H9 (cell line): Measurements from ENCODE around the gene NFATC1. TPM values are rescaled to one million over a fixed set of nuclear protein-coding genes. Genes with fewer than 3 reads are reported as not detected.

Experiments used
- DNase-seq: peaks from one replicate; pipeline ENCODE4 v3.0.0-alpha.2; 2017
- H2AFZ ChIP-seq: one replicate; pipeline ENCODE4 v1.6.1; 2013; ENCODE audit warnings: mild to moderate bottlenecking, low read length, control low read depth, moderate library complexity
- H2AK5ac ChIP-seq: 2 replicates; pipeline ENCODE4 v1.6.1; 2013; ENCODE audit warnings: low read length, control low read depth, mixed read lengths; ENCODE audit not compliant: insufficient read length
- H2BK120ac ChIP-seq: one replicate; pipeline ENCODE4 v1.6.1; 2013; ENCODE audit warnings: low read depth, mild to moderate bottlenecking, low read length, control low read depth, inconsistent platforms; ENCODE audit not compliant: poor library complexity, severe bottlenecking
- H2BK12ac ChIP-seq: 2 replicates; pipeline ENCODE4 v1.6.1; 2013; ENCODE audit warnings: low read length, control low read depth, mixed read lengths, low read depth; ENCODE audit not compliant: insufficient read length
- H2BK15ac ChIP-seq: 2 replicates; pipeline ENCODE4 v1.6.1; 2013; ENCODE audit warnings: low read depth, low read length, control low read depth
- H2BK20ac ChIP-seq: one replicate; pipeline ENCODE4 v1.6.1; 2013; ENCODE audit warnings: low read depth, mild to moderate bottlenecking, low read length, control low read depth, inconsistent platforms; ENCODE audit not compliant: poor library complexity, severe bottlenecking
- H2BK5ac ChIP-seq: 2 replicates; pipeline ENCODE4 v1.6.1; 2013; ENCODE audit warnings: low read length, control low read depth, mixed read lengths; ENCODE audit not compliant: insufficient read length
- H3K14ac ChIP-seq: 2 replicates; pipeline ENCODE4 v1.6.1; 2013; ENCODE audit warnings: low read length, control low read depth; ENCODE audit not compliant: insufficient read depth
- H3K18ac ChIP-seq: 2 replicates; pipeline ENCODE4 v1.6.1; 2013; ENCODE audit warnings: low read depth, mild to moderate bottlenecking, mixed read lengths, low read length, control low read depth; ENCODE audit not compliant: insufficient read length
- H3K23ac ChIP-seq: 2 replicates; pipeline ENCODE4 v1.6.1; 2013; ENCODE audit warnings: low read length, control low read depth, mixed read lengths, low read depth; ENCODE audit not compliant: insufficient read length
- H3K23me2 ChIP-seq: 2 replicates; pipeline ENCODE4 v1.6.1; 2013; ENCODE audit warnings: low read depth, mild to moderate bottlenecking, mixed read lengths, low read length, control low read depth; ENCODE audit not compliant: insufficient read length, poor library complexity, severe bottlenecking
- H3K27ac ChIP-seq: 2 replicates; pipeline ENCODE4 v1.5.1; 2013; ENCODE audit warnings: low read length, control low read depth, mixed read lengths, low read depth; ENCODE audit not compliant: insufficient read length
- H3K27me3 ChIP-seq: 2 replicates; pipeline ENCODE4 v1.6.1; 2013; ENCODE audit warnings: low read length, control low read depth, inconsistent platforms; ENCODE audit not compliant: insufficient read depth
- H3K4ac ChIP-seq: 2 replicates; pipeline ENCODE4 v1.6.1; 2013; ENCODE audit warnings: low read depth, mild to moderate bottlenecking, control low read depth, inconsistent platforms, low read length, moderate library complexity
- H3K4me1 ChIP-seq: 2 replicates; pipeline ENCODE4 v1.6.1; 2013; ENCODE audit warnings: low read length, control low read depth, inconsistent platforms; ENCODE audit not compliant: insufficient read depth
- H3K4me2 ChIP-seq: 2 replicates; pipeline ENCODE4 v1.6.1; 2013; ENCODE audit warnings: low read length, control low read depth, mixed read lengths; ENCODE audit not compliant: insufficient read length, insufficient read depth
- H3K56ac ChIP-seq: 2 replicates; pipeline ENCODE4 v1.6.1; 2013; ENCODE audit warnings: low read depth, mild to moderate bottlenecking, mixed read lengths, low read length, control low read depth; ENCODE audit not compliant: insufficient read length
- H3K79me1 ChIP-seq: 2 replicates; pipeline ENCODE4 v1.6.1; 2013; ENCODE audit warnings: low read depth, mild to moderate bottlenecking, moderate library complexity, low read length, control low read depth, inconsistent platforms; ENCODE audit not compliant: insufficient read depth, poor library complexity, severe bottlenecking
- H3K79me2 ChIP-seq: 2 replicates; pipeline ENCODE4 v1.6.1; 2013; ENCODE audit warnings: low read length, control low read depth, inconsistent platforms; ENCODE audit not compliant: insufficient read depth
- H3K9ac ChIP-seq: 2 replicates; pipeline ENCODE4 v1.6.1; 2013; ENCODE audit warnings: low read length, control low read depth, mixed read lengths; ENCODE audit not compliant: insufficient read length; ENCODE audit errors: extremely low read depth
- H3K9me3 ChIP-seq: one replicate; pipeline ENCODE4 v1.6.1; 2013; ENCODE audit warnings: low read depth, low read length, inconsistent platforms; ENCODE audit not compliant: control insufficient read depth
- H3T11ph ChIP-seq: one replicate; pipeline ENCODE4 v1.6.1; 2013; ENCODE audit warnings: mild to moderate bottlenecking, low read length, control low read depth, inconsistent platforms
- H4K20me1 ChIP-seq: one replicate; pipeline ENCODE4 v1.6.1; 2013; ENCODE audit not compliant: control insufficient read depth, insufficient read length, insufficient read depth
- H4K5ac ChIP-seq: 2 replicates; pipeline ENCODE4 v1.6.1; 2013; ENCODE audit warnings: low read depth, mild to moderate bottlenecking, mixed read lengths, low read length, control low read depth; ENCODE audit not compliant: insufficient read length
- H4K8ac ChIP-seq: replicated peaks from 2 replicates; pipeline ENCODE4 v1.6.1; 2013; ENCODE audit warnings: low read length, control low read depth, mixed read lengths, low read depth; ENCODE audit not compliant: insufficient read length
- H4K91ac ChIP-seq: 2 replicates; pipeline ENCODE4 v1.6.1; 2013; ENCODE audit warnings: low read depth, mild to moderate bottlenecking, moderate library complexity, mixed read lengths, low read length, control low read depth; ENCODE audit not compliant: insufficient read length
- H3K27ac Mint-ChIP-seq, 3 experiments: 2 replicates in 2 of 3; 3 replicates in 1 of 3; pipeline ENCODE4 v1.8.0; 2020 to 2021; ENCODE audit warnings: mixed read lengths in 3 of 3, mild to moderate bottlenecking in 1 of 3, moderate library complexity in 1 of 3
- H3K27me3 Mint-ChIP-seq: 2 replicates; pipeline ENCODE4 v1.8.0; 2021; ENCODE audit warnings: low read depth, mild to moderate bottlenecking, moderate library complexity, mixed read lengths
- H3K36me3 Mint-ChIP-seq, 3 experiments: 2 replicates in 2 of 3; 3 replicates in 1 of 3; pipeline ENCODE4 v1.8.0; 2020 to 2021; ENCODE audit warnings: low read depth in 3 of 3, mixed read lengths in 3 of 3; ENCODE audit not compliant: insufficient read depth in 1 of 3
- H3K4me1 Mint-ChIP-seq, 2 experiments: 2 replicates each; pipeline ENCODE4 v1.8.0; 2020; ENCODE audit warnings: mixed read lengths in 2 of 2
- H3K4me3 Mint-ChIP-seq, 2 experiments: 2 replicates in 1 of 2; 3 replicates in 1 of 2; pipeline ENCODE4 v1.8.0; 2020 to 2021; ENCODE audit warnings: mild to moderate bottlenecking in 2 of 2, mixed read lengths in 2 of 2, moderate library complexity in 1 of 2
- H3K9me3 Mint-ChIP-seq, 2 experiments: 2 replicates in 1 of 2; 3 replicates in 1 of 2; pipeline ENCODE4 v1.8.0; 2020; ENCODE audit warnings: mild to moderate bottlenecking in 2 of 2, mixed read lengths in 2 of 2, moderate library complexity in 1 of 2
- WGBS: extraction: QIAGEN DNeasy Blood & Tissue Kit; methylation state at CpG from one replicate; pipeline ENCODE4 v1.1.7; 2013; ENCODE audit warnings: missing lambda C conversion rate, low lambda C conversion rate, mixed read lengths; ENCODE audit not compliant: insufficient read length; ENCODE audit errors: extremely low coverage; 5-methylcytosine and 5-hydroxymethylcytosine counted together
- total RNA-seq: library from RNA; stranded (reverse); gene quantifications from 2 replicates; pipeline ENCODE4 v1.2.1, GENCODE V29; 2021
- TF ChIP-seq, protein P1 (sequence below): fragments of 200-600 bp; sonication (generic); conservative IDR thresholded peaks from 3 replicates; pipeline ENCODE4 v1.8.0; 2021; ENCODE audit warnings: antibody characterized with exemption, mild to moderate bottlenecking

Gene NFATC1
- total RNA-seq, 1 experiment from 2014 or later: 5.5 TPM

DNA sequence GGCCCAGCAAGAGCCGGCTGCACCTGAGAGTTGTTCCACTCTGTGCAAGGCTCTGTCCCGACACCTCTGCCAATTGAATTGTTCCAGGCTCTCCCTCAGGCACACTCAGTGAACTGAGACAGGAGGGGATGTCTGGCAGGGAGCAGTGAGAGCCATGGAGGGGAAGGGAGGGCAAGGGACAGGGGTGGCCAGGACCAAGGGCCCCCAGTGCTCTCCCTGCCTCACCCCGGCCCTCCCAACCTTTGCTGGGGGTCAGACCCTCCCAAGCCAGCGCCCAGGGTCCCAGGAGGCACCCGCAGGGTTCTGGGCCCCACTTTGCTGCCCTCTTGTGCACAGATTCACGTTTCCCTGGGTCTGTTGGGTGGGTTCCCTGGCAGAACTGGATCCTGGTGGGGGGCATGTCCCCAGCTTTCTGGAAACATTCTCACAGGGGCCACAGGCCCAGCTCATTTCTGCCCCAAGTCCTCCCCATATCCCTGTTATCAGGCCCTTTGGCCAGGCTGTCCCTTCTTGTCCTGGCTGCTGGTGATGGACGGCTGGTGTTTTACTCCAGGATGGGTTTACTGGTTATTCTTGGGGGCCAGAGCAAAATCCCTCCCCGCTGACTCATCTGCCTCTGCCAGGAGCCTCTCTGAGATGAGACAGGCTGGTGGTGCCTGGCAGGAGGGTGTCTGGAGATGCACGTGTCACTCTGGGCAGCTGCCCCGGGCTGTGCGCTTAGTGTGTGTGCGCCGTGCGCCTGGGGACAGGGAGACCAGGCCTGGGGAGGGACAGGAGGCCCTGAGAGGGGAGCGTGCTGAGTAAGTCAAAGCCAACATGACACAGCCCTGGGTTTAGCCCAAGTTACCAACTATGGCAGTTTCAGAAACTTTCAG is 147.4 kb downstream of the NFATC1 start:
- Histone ChIP-seq H3K23ac (no peak overlapping the region), H3K79me2 (no peaks in the 10 kb centered on the region), H3K9me3 (no peaks in the 10 kb centered on the region), H2BK12ac (no peak overlapping the region), H2BK5ac (no peak overlapping the region), H3K14ac (no peak overlapping the region), H2AK5ac (no peak overlapping the region), H3K27me3 (no peaks in the 10 kb centered on the region), H3K9ac (no peak overlapping the region), H4K8ac (no peak overlapping the region), H3K4me2 (no peak overlapping the region), H3T11ph (no peak overlapping the region), H2AFZ (no peak overlapping the region), H3K56ac (no peak overlapping the region), H3K4ac (no peak overlapping the region), H4K5ac (no peak overlapping the region), H3K79me1 (no peaks in the 10 kb centered on the region), H3K18ac (no peak overlapping the region), H4K20me1 (no peaks in the 10 kb centered on the region), H4K91ac (no peak overlapping the region), H3K23me2 (no peaks in the 10 kb centered on the region), H2BK20ac (no peak overlapping the region), H3K4me1 (no peaks in the 10 kb centered on the region), H3K27ac (no peak overlapping the region), H2BK120ac (no peak overlapping the region), H2BK15ac (no peak overlapping the region)
- no peak overlapping the region for H3K4me3 Mint-ChIP-seq
- H3K9me3 Mint-ChIP-seq: peaks cover 14 to 23% of the 10 kb centered on the region in 2 experiments
- H3K4me1 Mint-ChIP-seq: no peaks in the 10 kb centered on the region
- H3K36me3 Mint-ChIP-seq: peaks cover 0 to 4% (median 0%) of the 10 kb centered on the region in 3 experiments; a peak in 1 of 7 replicates
- peak; percentile 12 for DNase-seq
- H3K27me3 Mint-ChIP-seq: peaks cover 18% of the 10 kb centered on the region
- TF ChIP-seq, protein P1, sequence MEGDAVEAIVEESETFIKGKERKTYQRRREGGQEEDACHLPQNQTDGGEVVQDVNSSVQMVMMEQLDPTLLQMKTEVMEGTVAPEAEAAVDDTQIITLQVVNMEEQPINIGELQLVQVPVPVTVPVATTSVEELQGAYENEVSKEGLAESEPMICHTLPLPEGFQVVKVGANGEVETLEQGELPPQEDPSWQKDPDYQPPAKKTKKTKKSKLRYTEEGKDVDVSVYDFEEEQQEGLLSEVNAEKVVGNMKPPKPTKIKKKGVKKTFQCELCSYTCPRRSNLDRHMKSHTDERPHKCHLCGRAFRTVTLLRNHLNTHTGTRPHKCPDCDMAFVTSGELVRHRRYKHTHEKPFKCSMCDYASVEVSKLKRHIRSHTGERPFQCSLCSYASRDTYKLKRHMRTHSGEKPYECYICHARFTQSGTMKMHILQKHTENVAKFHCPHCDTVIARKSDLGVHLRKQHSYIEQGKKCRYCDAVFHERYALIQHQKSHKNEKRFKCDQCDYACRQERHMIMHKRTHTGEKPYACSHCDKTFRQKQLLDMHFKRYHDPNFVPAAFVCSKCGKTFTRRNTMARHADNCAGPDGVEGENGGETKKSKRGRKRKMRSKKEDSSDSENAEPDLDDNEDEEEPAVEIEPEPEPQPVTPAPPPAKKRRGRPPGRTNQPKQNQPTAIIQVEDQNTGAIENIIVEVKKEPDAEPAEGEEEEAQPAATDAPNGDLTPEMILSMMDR: no peak
- WGBS: no CpG with 5 or more reads among the region's 15 CpGs
- no peak overlapping the region for H3K27ac Mint-ChIP-seq
